ENCODE data around the gene CCDC188.

Gene CCDC188

DNA sequence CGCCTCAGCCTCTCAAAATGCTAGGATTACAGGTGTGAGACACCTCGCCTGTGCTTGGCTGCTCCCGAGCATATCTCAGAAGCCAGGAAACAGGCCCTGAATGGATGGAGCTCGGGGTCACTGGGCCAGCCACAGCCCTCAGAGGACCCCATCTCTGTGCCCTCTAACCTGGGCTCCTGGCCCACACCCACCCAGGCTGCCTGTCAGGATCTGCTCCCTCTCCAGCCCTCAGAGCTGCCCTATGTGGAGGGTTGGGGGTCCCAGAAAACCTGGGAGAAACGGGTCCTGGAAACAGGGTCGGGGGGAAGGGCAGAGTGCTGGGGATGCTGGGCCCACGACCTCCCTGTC lies 5.2 kb upstream of the CCDC188 start:
- H3K27ac Mint-ChIP-seq, result no peak overlapping the region
- H3K4me3 Mint-ChIP-seq, result no peak overlapping the region
- H3K9me3 Mint-ChIP-seq, result no peaks in the 10 kb centered on the region
- no peaks in the 10 kb centered on the region for H3K36me3 Mint-ChIP-seq (ENCODE audit: low read depth)
- TF ChIP-seq, protein P1, sequence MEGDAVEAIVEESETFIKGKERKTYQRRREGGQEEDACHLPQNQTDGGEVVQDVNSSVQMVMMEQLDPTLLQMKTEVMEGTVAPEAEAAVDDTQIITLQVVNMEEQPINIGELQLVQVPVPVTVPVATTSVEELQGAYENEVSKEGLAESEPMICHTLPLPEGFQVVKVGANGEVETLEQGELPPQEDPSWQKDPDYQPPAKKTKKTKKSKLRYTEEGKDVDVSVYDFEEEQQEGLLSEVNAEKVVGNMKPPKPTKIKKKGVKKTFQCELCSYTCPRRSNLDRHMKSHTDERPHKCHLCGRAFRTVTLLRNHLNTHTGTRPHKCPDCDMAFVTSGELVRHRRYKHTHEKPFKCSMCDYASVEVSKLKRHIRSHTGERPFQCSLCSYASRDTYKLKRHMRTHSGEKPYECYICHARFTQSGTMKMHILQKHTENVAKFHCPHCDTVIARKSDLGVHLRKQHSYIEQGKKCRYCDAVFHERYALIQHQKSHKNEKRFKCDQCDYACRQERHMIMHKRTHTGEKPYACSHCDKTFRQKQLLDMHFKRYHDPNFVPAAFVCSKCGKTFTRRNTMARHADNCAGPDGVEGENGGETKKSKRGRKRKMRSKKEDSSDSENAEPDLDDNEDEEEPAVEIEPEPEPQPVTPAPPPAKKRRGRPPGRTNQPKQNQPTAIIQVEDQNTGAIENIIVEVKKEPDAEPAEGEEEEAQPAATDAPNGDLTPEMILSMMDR (IDR thresholded peaks at IDR 0.05; ENCODE audit: unreplicated experiment in 3 of 3), result no peak
- no peaks in the 10 kb centered on the region for H3K4me1 Mint-ChIP-seq
- H3K27me3 Mint-ChIP-seq (ENCODE audit: low read depth), result peaks cover 4% of the 10 kb centered on the region

- Mint-ChIP-seq H3K4me3 (no peak overlapping the region), H3K4me1 (no peaks in the 10 kb centered on the region), H3K27me3 (ENCODE audit: low read depth) (peaks cover 4% of the 10 kb centered on the region), H3K27ac (no peak overlapping the region), H3K36me3 (ENCODE audit: low read depth) (no peaks in the 10 kb centered on the region), H3K9me3 (no peaks in the 10 kb centered on the region)
- TF ChIP-seq, protein P1 (IDR thresholded peaks at IDR 0.05; ENCODE audit: unreplicated experiment in 3 of 3), result no peak
These were observed 4.6 kb upstream of the CCDC188 start for GRCh38 chr22:20155330-20156041.

DNA sequence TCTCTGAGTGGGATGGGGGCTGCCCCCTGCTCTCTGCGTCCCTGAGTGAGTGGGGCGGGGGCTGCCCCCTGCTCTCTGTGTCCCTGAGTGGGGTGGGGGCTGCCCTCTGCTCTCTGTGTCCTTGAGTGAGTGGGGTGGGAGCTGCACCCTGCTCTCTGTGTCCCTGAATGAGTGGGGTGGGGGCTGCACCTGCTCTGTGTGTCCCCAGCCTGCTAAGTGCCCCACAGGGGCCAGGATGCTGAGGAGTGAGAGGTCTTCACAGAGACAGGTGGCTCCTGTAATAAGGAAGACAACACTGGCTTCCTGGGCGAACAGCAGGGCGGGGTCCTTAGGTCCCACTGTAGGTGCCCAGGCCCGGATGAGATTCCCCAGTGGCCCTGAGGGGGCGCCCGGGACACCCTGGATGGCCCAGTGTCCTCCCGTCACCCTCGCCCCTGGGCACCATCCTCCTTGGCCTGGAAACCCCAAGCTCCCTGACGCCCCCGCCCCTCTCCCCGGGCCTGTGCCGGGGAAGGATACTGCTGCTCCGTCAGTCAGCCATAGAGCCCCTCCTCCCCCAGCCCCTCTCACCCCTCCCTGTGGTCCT lies 3.8 kb upstream of the CCDC188 start:
- peaks cover 4% of the 10 kb centered on the region for H3K27me3 Mint-ChIP-seq (ENCODE audit: low read depth)
- no peaks in the 10 kb centered on the region for H3K4me1 Mint-ChIP-seq
- TF ChIP-seq, protein P1 (IDR thresholded peaks at IDR 0.05; ENCODE audit: unreplicated experiment in 3 of 3), result no peak
- H3K4me3 Mint-ChIP-seq, result no peak overlapping the region
- no peaks in the 10 kb centered on the region for H3K36me3 Mint-ChIP-seq (ENCODE audit: low read depth)
- no peaks in the 10 kb centered on the region for H3K9me3 Mint-ChIP-seq
- no peak overlapping the region for H3K27ac Mint-ChIP-seq

DNA sequence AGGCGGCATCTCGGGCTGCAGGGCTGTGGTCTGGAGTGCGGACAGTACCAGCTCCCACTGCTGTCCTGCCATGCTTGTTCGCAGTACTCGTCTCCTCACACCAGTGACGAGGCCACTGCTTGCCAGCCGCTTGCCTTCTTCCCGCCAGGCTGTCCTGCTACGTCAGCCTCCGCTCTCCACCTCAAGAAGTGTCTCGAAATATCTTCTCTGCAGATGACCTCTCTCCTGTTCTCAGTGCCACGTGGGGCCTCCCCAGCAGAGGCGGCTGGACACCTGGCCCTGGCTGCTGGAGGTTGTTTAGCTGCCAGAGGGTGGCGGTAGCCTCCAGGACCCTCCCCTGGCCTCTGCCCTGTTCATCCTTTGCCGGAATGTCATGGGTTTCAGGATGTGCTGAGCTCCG lies 3.1 kb upstream of the CCDC188 start:
- Mint-ChIP-seq H3K9me3 (no peaks in the 10 kb centered on the region), H3K27ac (no peak overlapping the region), H3K4me1 (no peaks in the 10 kb centered on the region), H3K36me3 (ENCODE audit: low read depth) (no peaks in the 10 kb centered on the region), H3K27me3 (ENCODE audit: low read depth) (peaks cover 4% of the 10 kb centered on the region), H3K4me3 (no peak overlapping the region)
- TF ChIP-seq, protein P1 (IDR thresholded peaks at IDR 0.05; ENCODE audit: unreplicated experiment in 3 of 3), result no peak

DNA sequence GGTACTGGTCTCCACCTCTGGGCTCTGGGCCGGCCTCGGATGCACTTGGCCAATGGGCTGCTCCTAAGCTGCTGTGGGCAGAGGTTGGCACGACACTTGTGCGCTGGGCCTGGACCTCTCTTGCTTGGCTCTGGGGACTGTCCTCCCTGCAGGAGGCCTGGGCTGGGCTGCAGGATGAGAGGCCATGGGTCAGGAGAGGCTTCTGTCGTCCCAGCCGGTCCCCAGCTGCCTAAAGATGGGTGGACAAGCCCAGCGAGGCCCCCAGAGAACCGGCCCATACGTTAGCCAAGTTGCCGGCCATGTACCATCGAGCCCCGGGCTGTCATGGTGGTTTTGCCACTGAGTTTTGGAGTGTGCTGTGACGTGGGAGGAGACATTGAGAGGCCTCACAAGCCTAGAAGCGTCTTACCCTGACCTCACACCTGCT lies 1.6 kb upstream of the CCDC188 start:
- Mint-ChIP-seq H3K27me3 (ENCODE audit: low read depth) (peaks cover 4% of the 10 kb centered on the region), H3K27ac (no peak overlapping the region)

More for the DNA sequence above, 1.6 kb upstream of the CCDC188 start:
- TF ChIP-seq, protein P1 (IDR thresholded peaks at IDR 0.05; ENCODE audit: unreplicated experiment in 3 of 3), result no peak
- no peaks in the 10 kb centered on the region for H3K9me3 Mint-ChIP-seq
- H3K36me3 Mint-ChIP-seq (ENCODE audit: low read depth), result no peaks in the 10 kb centered on the region
- no peak overlapping the region for H3K4me3 Mint-ChIP-seq
- no peaks in the 10 kb centered on the region for H3K4me1 Mint-ChIP-seq

Measured in nephron (organoid).